ENCODE data around the gene AQR. TPM values are rescaled to one million over a fixed set of nuclear protein-coding genes. Genes with fewer than 3 reads are reported as not detected.

AQR gene
- total and polyA plus RNA-seq, 2 of the 4 experiments (the other 2 are of a cell fraction), result 17.9 to 29.6 TPM

- POLR2A ChIA-PET (ENCODE audit: unreplicated experiment), result no interaction called here
- Histone ChIP-seq H3K4ac (ENCODE audit: low read depth, low read length) (no peak overlapping the region), H3K4me2 (ENCODE audit: low read depth, low read length) (no peak overlapping the region), H2AK9ac (replicated peaks; ENCODE audit: low read depth, low read length, poor library complexity) (no peak overlapping the region), H4K8ac (ENCODE audit: low read depth in 2 of 2, low read length in 2 of 2) (no peak overlapping the region), H3K14ac (replicated peaks; ENCODE audit: low read depth, low read length) (no peak overlapping the region), H3K27me3 (ENCODE audit: control insufficient read depth, insufficient read depth, low read length) (no peaks in the 10 kb centered on the region), H3K79me1 (ENCODE audit: low read depth in 1 of 2, low read length in 2 of 2) (peaks cover 2 to 4% of the 10 kb centered on the region in 2 experiments), H3K36me3 (ENCODE audit: control insufficient read depth, insufficient read depth, low read length) (0 out of 2 replicates have a peak, but pooled peaks cover 5% of the 10 kb centered on the region), H3K9ac (ENCODE audit: low read depth, low read length) (no peak overlapping the region), H3K9me3 (ENCODE audit: control insufficient read depth, insufficient read depth, low read length) (no peaks in the 10 kb centered on the region), H2BK20ac (ENCODE audit: low read depth, low read length) (no peak overlapping the region), H3K56ac (ENCODE audit: extremely low read depth, insufficient read depth, low read length) (no peak overlapping the region), H2AFZ (replicated peaks; ENCODE audit: low read length, poor library complexity) (no peak overlapping the region), H3K18ac (ENCODE audit: low read depth, low read length) (no peak overlapping the region), H3K4me3 (ENCODE audit: insufficient read depth, low read depth, low read length) (no peak overlapping the region), H4K5ac (ENCODE audit: low read depth, low read length) (no peak overlapping the region), H3K9me1 (ENCODE audit: insufficient read depth, low read length) (no peaks in the 10 kb centered on the region), H4K91ac (ENCODE audit: insufficient read depth, low read depth, low read length) (no peak overlapping the region), H3K27ac (ENCODE audit: insufficient read depth, low read length) (no peak overlapping the region), H2AK5ac (ENCODE audit: low read depth, low read length) (no peak overlapping the region), H3K4me1 (ENCODE audit: control insufficient read depth, insufficient read depth, low read length) (no peaks in the 10 kb centered on the region), H4K20me1 (ENCODE audit: insufficient read depth, low read length) (no peaks in the 10 kb centered on the region), H2BK120ac (ENCODE audit: low read depth, low read length) (no peak overlapping the region), H2BK5ac (ENCODE audit: low read depth, low read length, poor library complexity, severe bottlenecking) (no peak overlapping the region), H2BK15ac (ENCODE audit: low read depth, low read length) (no peak overlapping the region), H3K23ac (ENCODE audit: low read depth, low read length) (no peak overlapping the region)
- no peak for ATAC-seq (ENCODE audit: low read depth)
- DNase-seq, result no peak
- no TSS peak for BruUV-seq (replicated peaks)
- TF ChIP-seq RCOR1 (IDR thresholded peaks at IDR 0.05; ENCODE audit: insufficient replicate concordance, low read length) (no peak), ELK1 (IDR thresholded peaks at IDR 0.05; ENCODE audit: borderline replicate concordance, low read depth, low read length) (no peak), MAZ (IDR thresholded peaks at IDR 0.05; ENCODE audit: borderline replicate concordance, low read depth, low read length) (no peak), NFE2L2 (IDR thresholded peaks at IDR 0.05; ENCODE audit: low read depth, low read length) (no peak), CHD1 (IDR thresholded peaks at IDR 0.05; ENCODE audit: low read depth, low read length) (no peak), RAD21 (IDR thresholded peaks at IDR 0.05; ENCODE audit: low read length) (no peak), MXI1 (IDR thresholded peaks at IDR 0.05; ENCODE audit: borderline replicate concordance, low read depth, low read length) (no peak), CEBPB (IDR thresholded peaks at IDR 0.05; ENCODE audit: low read depth, low read length) (no peak), BHLHE40 (IDR thresholded peaks at IDR 0.05; ENCODE audit: low read depth, low read length) (no peak), POLR2A (IDR thresholded peaks at IDR 0.05; ENCODE audit: low read depth, low read length) (no peak), RFX5 (IDR thresholded peaks at IDR 0.05; ENCODE audit: low read depth, low read length) (no peak), USF2 (IDR thresholded peaks at IDR 0.05; ENCODE audit: low read depth, low read length) (no peak), CTCF (conservative IDR thresholded peaks at IDR 0.05; ENCODE audit: low read depth, low read length) (no peak)
- CTCF ChIA-PET, result interaction anchor here (0.7 kb wide), 1 partner anchor 340 kb away, joined by 3 read pairs; no protein-coding TSS in a partner anchor
- in situ Hi-C loops (cut with MboI; ENCODE audit: low sequenced_read_pairs), result no loop called here
- intact Hi-C loops (cut with micrococcal nuclease), result no loop called here
- dilution Hi-C loops (cut with HindIII; ENCODE audit: low sequenced_read_pairs, unreplicated experiment), result no loop called here
- WGBS, 2 experiments (ENCODE audit: extremely low coverage in 2 of 2, insufficient read length in 1 of 2), result no CpG with 5 or more reads among the region's 2 CpGs
Measured at GRCh38 chr15:34976073-34976472, 6.5 kb upstream of the AQR start.

All from IMR-90 (cell line).